GM23248 (cell line): ENCODE data around the gene LRRC58. TPM values are rescaled to one million over a fixed set of nuclear protein-coding genes. Genes with fewer than 3 reads are reported as not detected.

ENCODE experiments used
- DNase-seq: peaks from one replicate; pipeline ENCODE4 v3.0.0-alpha.2; 2015
- H2AFZ ChIP-seq: fragments of 200-600 bp; sonication (generic); 2 replicates; pipeline ENCODE4 v1.6.1; 2016; ENCODE audit warnings: antibody characterized with exemption
- H3F3A ChIP-seq: fragments of 200-600 bp; sonication (generic); 2 replicates; pipeline ENCODE4 v1.6.1; 2016; ENCODE audit warnings: mild to moderate bottlenecking, antibody characterized with exemption, mixed run types; ENCODE audit not compliant: insufficient read depth
- H3K27ac ChIP-seq: fragments of 200-600 bp; sonication (generic); 2 replicates; pipeline ENCODE4 v1.5.1; 2016; ENCODE audit warnings: mild to moderate bottlenecking
- H3K27me3 ChIP-seq: fragments of 200-600 bp; sonication (generic); replicated peaks from 2 replicates; pipeline ENCODE4 v1.6.1; 2016; ENCODE audit warnings: mild to moderate bottlenecking; ENCODE audit not compliant: insufficient read depth
- H3K36me3 ChIP-seq: fragments of 200-600 bp; sonication (generic); 2 replicates; pipeline ENCODE4 v1.6.1; 2016; ENCODE audit warnings: low read depth, mild to moderate bottlenecking
- H3K4me1 ChIP-seq: fragments of 200-600 bp; sonication (generic); 2 replicates; pipeline ENCODE4 v1.6.1; 2016; ENCODE audit warnings: mild to moderate bottlenecking; ENCODE audit not compliant: insufficient read depth
- H3K4me2 ChIP-seq: fragments of 200-600 bp; sonication (generic); one replicate; pipeline ENCODE4 v1.6.1; 2016; ENCODE audit warnings: mild to moderate bottlenecking; ENCODE audit not compliant: unreplicated experiment
- H3K4me3 ChIP-seq: fragments of 200-600 bp; sonication (generic); 2 replicates; pipeline ENCODE4 v1.5.1; 2016; ENCODE audit warnings: mild to moderate bottlenecking
- H3K79me2 ChIP-seq: fragments of 200-600 bp; sonication (generic); 2 replicates; pipeline ENCODE4 v1.6.1; 2016; ENCODE audit warnings: mild to moderate bottlenecking; ENCODE audit not compliant: insufficient read depth
- H3K9ac ChIP-seq: fragments of 200-600 bp; sonication (generic); 2 replicates; pipeline ENCODE4 v1.6.1; 2016; ENCODE audit warnings: mild to moderate bottlenecking
- H3K9me2 ChIP-seq: fragments of 200-600 bp; sonication (generic); 2 replicates; pipeline ENCODE4 v1.6.1; 2016; ENCODE audit warnings: mixed run types, mild to moderate bottlenecking, moderate library complexity; ENCODE audit not compliant: insufficient read depth
- H3K9me3 ChIP-seq: fragments of 200-600 bp; sonication (generic); one replicate; pipeline ENCODE4 v1.6.1; 2017; ENCODE audit warnings: low read depth
- H4K20me1 ChIP-seq: fragments of 200-600 bp; sonication (generic); 2 replicates; pipeline ENCODE4 v1.6.0; 2016; ENCODE audit not compliant: insufficient read depth
- EZH2 ChIP-seq: fragments of 200-600 bp; sonication (generic); IDR thresholded peaks from 2 replicates; pipeline ENCODE4 v1.6.1; 2018; ENCODE audit warnings: antibody characterized with exemption, mild to moderate bottlenecking; ENCODE audit not compliant: insufficient read depth, poor library complexity, severe bottlenecking
- EZH2phosphoT487 ChIP-seq: fragments of 200-600 bp; sonication (generic); IDR thresholded peaks from 2 replicates; pipeline ENCODE4 v1.6.1; 2018; ENCODE audit warnings: antibody characterized with exemption, moderate library complexity, mild to moderate bottlenecking, low read depth; ENCODE audit not compliant: insufficient read depth
- WGBS, 2 experiments: methylation state at CpG; one replicate each; pipeline ENCODE4 v1.1.6; 2015 to 2017; ENCODE audit warnings: low lambda C conversion rate in 2 of 2, low coverage in 1 of 2; ENCODE audit errors: missing lambda C conversion rate in 2 of 2; 5-methylcytosine and 5-hydroxymethylcytosine counted together
- in situ Hi-C: fragments of 300-500 bp; cut with MboI; formaldehyde crosslinking; loops from 2 replicates; pipeline ENCODE4 v1.15.0; 2020
- polyA plus RNA-seq: library from polyadenylated mRNA; unstranded; fragments of >200 nt; fragmentation: Nextera tagmentation; extraction: Ambion mirVana; gene quantifications from 2 replicates; pipeline ENCODE4 v1.2.1, GENCODE V29; 2016
- total RNA-seq: library from RNA; depleted of rRNA; stranded (reverse); fragments of >200 nt; shearing (Covaris generic); gene quantifications from 2 replicates; pipeline ENCODE4 v1.2.3, GENCODE V29; 2014

The LRRC58 gene
- total and polyA plus RNA-seq, 2 experiments from 2014 or later = 13.1 to 34.4 TPM

GRCh38 chr3:120348065-120348990, 826 bp downstream of the LRRC58 start:
- WGBS, 2 experiments = 1% methylated on average over 37 to 41 of the region's 41 CpGs
- DNase-seq = no peak

GRCh38 chr3:120344349-120344748, 4.8 kb downstream of the LRRC58 start:
- Histone ChIP-seq H2AFZ (no peak overlapping the region), H3F3A (0 out of 2 replicates have a peak, but pooled peaks cover 13% of the 10 kb centered on the region), H3K27me3 (no peaks in the 10 kb centered on the region), H3K9ac (no peak overlapping the region), H4K20me1 (peaks cover 27% of the 10 kb centered on the region; the same call in 1 of the 2 replicates), H3K9me2 (no peaks in the 10 kb centered on the region), H3K4me3 (no peak overlapping the region), H3K4me2 (no peak overlapping the region), H3K36me3 (no peaks in the 10 kb centered on the region), H3K79me2 (peaks cover 92% of the 10 kb centered on the region), H3K4me1 (peaks cover 17% of the 10 kb centered on the region; the same call in 1 of the 2 replicates), H3K27ac (no peak overlapping the region), H3K9me3 (no peaks in the 10 kb centered on the region)
- TF ChIP-seq EZH2 (no peak), EZH2phosphoT487 (no peak)
- peak; percentile 11 for DNase-seq
- in situ Hi-C loops = no loop called here
- WGBS, 2 experiments = 9 to 15% methylated on average over 1 of the region's 1 CpG

More at GRCh38 chr3:120348065-120348990, 826 bp downstream of the LRRC58 start:
- peak overlapping the region; percentile 89 for H3K4me3 ChIP-seq
- in situ Hi-C loops = no loop called here
- H3K4me1 ChIP-seq = peaks cover 30% of the 10 kb centered on the region
- peak overlapping the region; percentile 84 for H3K9ac ChIP-seq
- H3K27ac ChIP-seq = peak overlapping the region; percentile 83
- peak overlapping the region; percentile 99 for H3K4me2 ChIP-seq
- H3K79me2 ChIP-seq = peaks cover 53% of the 10 kb centered on the region
- H3K9me2 ChIP-seq = no peaks in the 10 kb centered on the region
- H3K36me3 ChIP-seq = no peaks in the 10 kb centered on the region
- TF ChIP-seq EZH2 (no peak), EZH2phosphoT487 (no peak)
- H4K20me1 ChIP-seq = peaks cover 15% of the 10 kb centered on the region; the same call in 1 of the 2 replicates
- H2AFZ ChIP-seq = peak overlapping the region; percentile 96
- H3K9me3 ChIP-seq = no peaks in the 10 kb centered on the region
- peaks cover 30% of the 10 kb centered on the region; the same call in 1 of the 2 replicates for H3F3A ChIP-seq
- H3K27me3 ChIP-seq = no peaks in the 10 kb centered on the region

GRCh38 chr3:120341658-120342346, 7.4 kb downstream of the LRRC58 start:
- H3K79me2 ChIP-seq = peaks cover 100% of the 10 kb centered on the region
- no peak overlapping the region for H2AFZ ChIP-seq
- WGBS, 2 experiments = 95 to 98% methylated on average over 4 to 8 of the region's 8 CpGs
- TF ChIP-seq EZH2 = no peak
- no peak for TF ChIP-seq EZH2phosphoT487
- peaks cover 27% of the 10 kb centered on the region; the same call in 1 of the 2 replicates for H4K20me1 ChIP-seq
- no peaks in the 10 kb centered on the region for H3K9me2 ChIP-seq
- H3K9me3 ChIP-seq = no peaks in the 10 kb centered on the region
- no peaks in the 10 kb centered on the region for H3K36me3 ChIP-seq
- H3K4me2 ChIP-seq = no peak overlapping the region
- 0 out of 2 replicates have a peak, but pooled peaks cover 9% of the 10 kb centered on the region for H3F3A ChIP-seq
- in situ Hi-C loops = no loop called here
- H3K4me3 ChIP-seq = no peak overlapping the region
- no peak overlapping the region for H3K9ac ChIP-seq
- no peak overlapping the region for H3K27ac ChIP-seq
- peaks cover 10% of the 10 kb centered on the region; the same call in 1 of the 2 replicates for H3K4me1 ChIP-seq
- no peak for DNase-seq
- H3K27me3 ChIP-seq = no peaks in the 10 kb centered on the region

- Histone ChIP-seq H3K79me2 (peaks cover 98% of the 10 kb centered on the region), H3K4me1 (peaks cover 4% of the 10 kb centered on the region; the same call in 1 of the 2 replicates), H3K4me3 (no peak overlapping the region), H3K36me3 (peaks cover 10% of the 10 kb centered on the region; the same call in 1 of the 2 replicates), H3F3A (0 out of 2 replicates have a peak, but pooled peaks cover 4% of the 10 kb centered on the region), H3K9me2 (no peaks in the 10 kb centered on the region), H2AFZ (no peak overlapping the region), H3K9ac (no peak overlapping the region), H3K27me3 (no peaks in the 10 kb centered on the region), H3K4me2 (no peak overlapping the region), H3K9me3 (no peaks in the 10 kb centered on the region), H4K20me1 (peaks cover 26% of the 10 kb centered on the region), H3K27ac (no peak overlapping the region)
- in situ Hi-C loops = no loop called here
- TF ChIP-seq EZH2 (no peak), EZH2phosphoT487 (no peak)
- DNase-seq = no peak
- 96 to 100% methylated on average over 3 of the region's 3 CpGs for WGBS, 2 experiments
Measured at GRCh38 chr3:120339362-120339761, 9.8 kb downstream of the LRRC58 start.
